CD4-positive, alpha-beta T cell treated with Interferon gamma for 1 hour (primary cell): ENCODE results near the gene KDR.

Experiments used
- DNase-seq: peaks from one replicate; pipeline ENCODE4 v3.0.0-alpha.2; 2020

Gene KDR

DNA sequence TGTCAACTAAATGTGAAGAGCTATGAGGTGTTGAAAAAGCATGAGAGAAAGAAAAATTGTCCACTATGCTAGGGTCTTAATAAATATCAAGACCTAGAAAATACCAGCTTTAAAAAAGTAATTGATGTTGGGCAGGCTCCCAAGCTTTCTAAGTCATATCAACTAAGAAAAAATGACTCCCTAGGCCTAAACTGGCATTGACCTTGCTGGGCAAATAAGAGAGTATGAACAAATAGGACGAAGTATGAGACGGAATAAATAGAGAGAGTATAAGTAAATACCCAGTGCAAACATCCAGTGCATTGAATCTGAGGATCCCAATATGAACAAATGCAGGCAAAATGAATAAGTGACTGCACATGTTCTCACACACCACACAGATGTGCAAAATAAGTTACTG is 3.2 kb downstream of the KDR start:
- DNase-seq = no peak

DNA sequence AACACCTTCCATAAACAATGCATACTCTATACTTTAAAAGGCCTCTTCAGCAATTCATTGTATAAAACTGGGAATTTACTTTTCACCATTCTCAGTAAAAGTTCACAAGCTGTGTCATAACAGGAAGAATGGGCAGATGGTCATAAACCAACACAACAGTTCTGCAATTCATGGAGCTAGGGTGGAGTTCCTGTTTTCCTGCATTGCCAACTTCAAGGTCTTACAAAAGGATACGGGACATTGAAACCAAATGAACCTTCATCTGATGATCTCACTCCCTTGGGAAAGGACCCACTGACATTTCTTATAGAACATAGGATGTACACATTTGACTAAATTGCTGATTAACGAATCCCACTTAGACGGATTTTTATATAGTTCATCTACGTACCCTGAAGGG is 4.1 kb downstream of the KDR start:
- DNase-seq = no peak

DNA sequence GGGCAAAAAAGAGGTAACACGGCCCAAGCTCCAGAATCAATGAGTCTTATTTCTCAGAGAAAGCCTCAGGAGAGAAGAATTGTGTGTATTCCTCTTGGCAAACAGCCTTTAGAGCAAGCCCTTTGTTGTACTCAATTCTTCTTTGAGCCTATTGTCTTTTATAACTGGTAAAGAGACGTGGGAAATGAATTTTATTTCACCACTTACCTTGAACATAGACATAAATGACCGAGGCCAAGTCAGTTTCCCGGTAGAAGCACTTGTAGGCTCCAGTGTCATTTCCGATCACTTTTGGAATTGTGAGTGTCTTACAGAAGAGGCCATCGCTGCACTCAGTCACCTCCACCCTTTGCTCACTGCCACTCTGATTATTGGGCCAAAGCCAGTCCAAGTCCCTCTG is 7.0 kb downstream of the KDR start:
- no peak for DNase-seq

DNA sequence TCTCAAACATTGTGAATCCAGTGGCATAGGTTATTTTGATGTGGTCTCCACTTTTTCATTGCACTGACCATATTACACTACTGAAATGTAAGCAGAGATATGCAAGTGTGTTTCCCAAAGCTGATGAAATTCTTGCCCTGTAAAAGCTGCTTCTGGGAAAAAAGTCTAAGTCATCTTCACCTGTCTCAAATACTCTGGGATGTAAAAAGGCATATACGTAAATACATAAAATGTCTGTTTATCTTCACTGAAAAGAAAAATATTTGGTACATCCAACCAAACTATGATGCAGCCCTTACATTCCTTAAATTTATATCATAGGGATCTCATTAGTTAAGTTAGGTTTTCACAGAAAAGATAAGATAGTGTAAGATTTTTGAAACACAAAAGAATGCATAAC is 7.9 kb downstream of the KDR start:
- no peak for DNase-seq

DNA sequence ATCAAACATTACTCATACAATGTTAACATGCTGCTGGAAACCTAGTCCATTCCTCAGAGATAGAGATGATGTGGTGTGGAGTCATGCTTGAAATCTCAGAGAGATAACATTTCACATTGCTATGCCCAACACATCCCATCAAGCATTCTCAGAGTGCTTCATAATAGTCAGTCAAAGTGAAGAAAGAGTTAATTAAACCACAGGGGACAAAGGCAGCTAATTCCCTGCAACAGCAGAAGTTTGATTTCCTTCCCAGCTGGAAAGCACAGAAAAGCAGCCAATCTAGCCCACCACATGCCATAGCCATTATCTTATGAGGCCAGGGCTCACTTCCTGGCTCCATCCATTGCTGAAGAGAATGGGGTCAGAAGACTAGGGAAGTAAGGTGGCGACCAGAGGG is 8.9 kb downstream of the KDR start:
- DNase-seq = no peak

DNA sequence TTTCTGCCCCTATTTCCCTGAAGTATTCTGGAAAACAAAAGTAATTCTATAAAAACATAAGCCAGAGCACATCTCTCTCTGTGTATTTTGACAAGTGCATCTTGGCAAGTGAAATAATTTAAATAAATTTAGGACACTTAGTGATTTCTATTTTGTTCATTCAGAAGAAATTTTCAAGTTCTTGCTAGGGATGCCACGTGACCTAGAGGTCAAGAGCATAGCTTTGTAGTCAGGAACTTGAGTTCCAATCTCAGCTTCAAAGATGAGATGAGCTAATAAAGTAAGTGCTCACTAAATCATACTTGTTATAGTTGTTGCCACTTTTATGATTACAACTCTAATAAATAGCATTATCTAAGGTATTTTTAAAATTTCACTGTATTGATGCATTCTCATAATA is 13.8 kb downstream of the KDR start:
- no peak for DNase-seq

DNA sequence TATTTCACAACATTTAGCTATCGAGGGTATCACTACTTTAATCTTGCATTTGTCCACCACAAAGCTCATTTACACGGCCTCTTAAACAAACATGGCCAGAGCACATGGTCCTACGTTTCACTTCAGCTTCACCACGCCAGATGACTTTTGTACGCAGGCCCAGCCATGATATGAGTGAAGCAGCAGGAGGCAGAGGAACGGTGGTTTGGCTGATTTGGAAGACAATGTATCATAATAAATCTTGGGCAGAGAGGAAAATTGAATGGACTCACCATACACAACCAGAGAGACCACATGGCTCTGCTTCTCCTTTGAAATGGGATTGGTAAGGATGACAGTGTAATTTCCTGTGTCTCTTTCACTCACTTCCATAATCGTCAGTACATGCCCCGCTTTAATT is 15.3 kb downstream of the KDR start:
- no peak for DNase-seq

DNA sequence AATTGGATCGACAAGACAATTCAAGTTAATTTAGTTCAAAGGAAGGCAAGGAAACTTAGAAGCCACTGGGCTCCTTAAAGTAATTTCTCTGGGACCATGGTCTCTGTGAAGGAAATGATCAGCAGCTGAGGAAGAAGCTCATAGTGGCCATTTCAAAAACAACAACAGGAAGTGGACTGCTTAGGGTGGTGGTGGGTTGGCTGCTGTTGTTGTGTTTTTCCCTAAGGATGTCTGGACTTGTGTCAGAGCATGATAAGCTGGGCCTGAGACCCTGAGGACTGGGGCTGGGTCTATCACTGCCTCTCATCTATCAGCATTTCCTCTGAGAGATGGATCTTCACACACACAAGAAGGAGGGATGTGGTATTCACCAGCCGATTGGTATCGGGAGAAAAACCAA is 18.3 kb downstream of the KDR start:
- no peak for DNase-seq

DNA sequence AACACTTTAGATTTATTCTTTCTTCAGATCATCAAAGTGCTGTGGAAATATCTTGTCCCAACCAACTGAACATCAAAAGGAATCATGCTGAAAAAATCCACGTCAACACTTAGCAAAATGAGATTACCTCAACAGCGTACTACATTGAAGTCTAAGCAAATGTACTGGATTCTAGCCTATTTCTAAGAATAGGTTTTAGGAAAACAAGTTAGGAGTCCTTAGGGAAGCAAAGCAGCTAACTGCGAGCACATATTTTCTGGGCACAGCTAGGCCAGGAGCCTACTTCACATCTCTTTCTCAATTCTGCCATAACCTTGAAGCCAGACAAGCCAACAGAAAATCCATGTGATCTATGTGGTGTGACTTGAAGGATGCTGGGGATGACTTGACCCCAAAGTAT is 22.2 kb downstream of the KDR start:
- DNase-seq = no peak

DNA sequence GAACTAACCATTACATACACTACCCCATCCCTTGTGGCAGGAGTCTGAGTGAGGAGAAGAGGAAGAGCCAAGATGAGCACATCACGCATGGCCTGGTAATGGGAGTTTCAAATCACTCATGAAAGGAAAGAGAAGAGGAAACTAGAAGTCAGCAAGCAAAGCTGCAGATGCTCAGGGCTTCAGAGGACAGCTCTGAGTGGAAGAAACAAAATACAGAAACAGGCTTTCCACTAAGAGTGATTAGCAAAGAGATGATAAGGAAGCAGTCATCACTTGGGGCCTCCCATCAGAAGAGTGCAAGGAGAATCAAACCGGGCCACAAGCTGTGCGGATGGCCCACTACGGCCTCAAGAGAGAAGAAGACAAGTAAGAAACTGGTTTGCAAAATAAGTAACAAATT is 25.6 kb downstream of the KDR start:
- DNase-seq = no peak

DNA sequence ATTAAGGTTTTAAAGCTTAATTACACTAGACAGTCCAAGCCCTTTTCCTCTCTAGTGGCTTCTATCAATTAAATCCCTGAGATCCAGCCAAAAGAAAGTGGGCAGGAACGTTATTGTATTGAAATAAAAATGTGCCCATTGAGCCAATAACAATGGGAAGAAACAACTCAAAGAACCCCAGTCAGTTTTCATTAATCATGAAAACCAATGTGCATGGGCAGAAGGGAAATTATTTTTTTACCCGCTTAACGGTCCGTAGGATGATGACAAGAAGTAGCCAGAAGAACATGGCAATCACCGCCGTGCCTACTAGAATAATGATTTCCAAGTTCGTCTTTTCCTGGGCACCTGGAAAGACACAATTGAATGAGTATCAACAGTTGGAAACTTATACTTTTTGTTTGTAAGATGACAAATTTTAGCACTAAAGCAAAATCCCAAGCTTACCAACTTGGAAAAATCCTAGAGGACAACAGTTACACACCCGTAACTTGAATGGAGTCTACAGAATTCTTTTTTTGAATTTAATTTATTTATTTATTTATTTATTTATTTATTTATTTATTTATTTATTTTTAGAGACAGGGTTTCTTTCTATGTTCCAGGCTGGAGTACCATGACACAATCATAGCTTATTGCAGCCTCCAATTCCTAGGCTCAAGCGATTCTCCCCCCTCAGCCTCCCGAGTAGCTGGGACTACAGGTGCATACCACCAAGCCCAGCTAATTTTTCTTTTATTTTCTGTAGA is 26.8 kb downstream of the KDR start:
- DNase-seq = no peak

DNA sequence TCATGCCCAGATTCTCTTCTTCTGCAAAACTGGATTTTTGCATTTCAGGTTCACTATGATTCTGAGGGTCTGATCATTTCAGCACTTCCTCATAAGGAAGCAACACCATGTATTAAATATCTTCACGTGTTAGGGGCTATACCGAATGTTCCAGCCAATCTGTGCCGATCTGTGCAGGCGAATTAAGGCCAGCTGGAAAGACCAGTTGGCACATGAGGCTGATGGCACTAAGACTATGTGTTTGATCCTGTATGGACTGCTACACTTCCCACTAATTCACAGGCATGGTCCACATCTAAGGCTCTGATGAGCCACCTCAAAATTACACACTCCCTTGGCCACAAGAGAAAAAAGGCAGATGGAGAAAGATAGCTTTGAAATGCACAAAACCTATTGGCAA is 28.8 kb downstream of the KDR start:
- DNase-seq = no peak

DNA sequence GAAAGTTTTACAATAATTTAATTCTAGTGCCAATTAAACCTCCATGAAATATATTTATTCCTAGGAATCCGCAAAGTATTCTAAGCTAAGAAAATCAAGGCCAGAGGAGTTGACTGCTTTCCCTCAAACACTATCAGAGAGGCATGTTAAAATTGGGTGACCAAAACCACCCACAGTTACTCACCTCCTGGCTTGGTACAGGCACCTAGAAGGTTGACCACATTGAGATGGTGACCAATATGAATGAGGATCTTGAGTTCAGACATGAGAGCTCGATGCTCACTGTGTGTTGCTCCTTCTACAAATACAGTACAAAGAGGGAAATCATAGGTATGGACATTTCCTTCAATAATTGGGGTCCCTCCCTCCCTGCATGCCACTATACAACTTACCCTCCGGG is 29.4 kb downstream of the KDR start:
- DNase-seq = no peak

DNA sequence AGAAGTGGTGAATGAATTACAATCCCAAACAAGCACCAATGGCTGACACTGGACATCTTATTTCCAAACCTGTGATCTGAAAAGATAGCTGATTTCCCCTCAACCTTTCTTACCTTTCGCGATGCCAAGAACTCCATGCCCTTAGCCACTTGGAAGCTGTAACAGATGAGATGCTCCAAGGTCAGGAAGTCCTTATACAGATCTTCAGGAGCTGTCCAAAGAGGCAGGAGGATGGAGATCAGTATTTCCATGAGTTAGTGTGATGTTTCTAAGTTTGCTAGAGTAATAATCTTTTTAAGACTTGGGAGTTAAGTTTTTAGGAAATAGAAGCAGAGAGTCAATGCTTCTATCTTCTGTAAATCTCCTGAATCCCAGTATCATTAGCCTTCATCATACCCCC is 32.9 kb downstream of the KDR start:
- DNase-seq = no peak

DNA sequence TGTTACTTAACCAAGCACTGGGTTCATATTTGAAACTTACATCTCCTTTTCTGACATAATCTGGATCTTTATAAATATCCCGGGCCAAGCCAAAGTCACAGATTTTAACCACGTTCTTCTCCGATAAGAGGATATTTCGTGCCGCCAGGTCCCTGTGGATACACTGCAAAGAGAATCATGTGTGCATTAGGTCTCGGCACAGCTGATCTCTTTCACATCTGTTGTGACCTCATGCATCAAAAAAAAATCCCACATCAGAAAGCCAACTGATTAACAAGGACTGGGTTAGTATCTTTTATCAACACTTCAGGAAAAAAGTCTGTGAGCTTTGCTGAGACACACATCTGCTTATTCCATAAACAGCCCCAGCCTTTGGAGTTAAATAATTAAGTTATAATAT is 35.5 kb downstream of the KDR start:
- no peak for DNase-seq

DNA sequence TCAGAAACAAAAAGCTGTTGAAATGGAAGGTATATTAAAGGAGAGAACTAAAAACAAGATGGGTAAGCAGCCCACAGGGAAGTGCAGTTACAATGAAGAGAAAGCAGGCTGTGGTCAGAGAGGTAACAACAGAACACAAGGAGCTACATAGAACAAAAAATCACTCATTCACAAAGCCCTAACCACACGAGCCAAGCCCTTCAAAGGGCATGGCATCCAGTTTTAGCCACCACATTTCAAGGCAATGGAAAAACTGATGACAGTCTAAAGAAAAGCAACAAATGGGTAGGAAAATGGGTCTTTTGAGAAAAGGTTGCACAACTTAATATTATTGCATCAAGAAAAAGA is 37.5 kb downstream of the KDR start:
- DNase-seq = no peak

DNA sequence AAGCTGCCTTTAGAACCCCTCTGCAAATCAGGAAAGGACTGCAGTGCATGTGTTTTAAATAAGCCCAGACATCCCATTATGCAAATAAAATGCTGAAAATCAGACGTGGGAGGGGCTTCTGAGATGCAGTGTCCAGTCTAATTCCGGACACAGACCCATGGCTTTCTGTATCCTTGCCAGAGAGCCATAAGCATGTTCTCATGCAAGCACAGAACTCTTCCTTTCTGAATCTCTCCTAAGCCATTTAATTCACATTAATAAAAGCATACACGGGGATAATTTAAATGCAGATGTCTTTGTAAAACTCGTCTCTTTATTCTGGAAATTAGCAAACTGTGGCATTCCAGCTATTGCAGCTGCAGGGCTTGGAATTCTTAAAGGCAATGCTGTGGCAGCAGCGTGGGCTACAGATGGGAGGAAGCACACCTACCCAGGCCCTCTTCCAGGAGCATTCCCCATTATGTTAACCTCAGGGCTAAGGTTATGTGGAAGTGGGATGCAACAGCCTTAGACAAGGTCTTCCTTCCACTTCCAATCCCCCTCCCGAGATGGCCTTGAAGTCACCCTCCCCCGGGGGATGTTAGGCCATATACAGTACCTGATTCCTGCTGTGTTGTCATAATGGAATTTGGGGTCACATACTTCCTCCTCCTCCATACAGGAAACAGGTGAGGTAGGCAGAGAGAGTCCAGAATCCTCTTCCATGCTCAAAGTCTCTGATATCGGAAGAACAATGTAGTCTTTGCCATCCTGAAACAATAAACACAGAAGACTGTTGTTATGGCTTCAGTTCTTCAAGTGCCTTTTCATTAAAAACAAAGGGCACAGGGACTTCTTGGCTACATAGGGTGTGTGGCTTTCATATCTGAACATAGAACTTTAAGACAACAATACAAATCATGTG is 38.1 kb downstream of the KDR start:
- DNase-seq = no peak

DNA sequence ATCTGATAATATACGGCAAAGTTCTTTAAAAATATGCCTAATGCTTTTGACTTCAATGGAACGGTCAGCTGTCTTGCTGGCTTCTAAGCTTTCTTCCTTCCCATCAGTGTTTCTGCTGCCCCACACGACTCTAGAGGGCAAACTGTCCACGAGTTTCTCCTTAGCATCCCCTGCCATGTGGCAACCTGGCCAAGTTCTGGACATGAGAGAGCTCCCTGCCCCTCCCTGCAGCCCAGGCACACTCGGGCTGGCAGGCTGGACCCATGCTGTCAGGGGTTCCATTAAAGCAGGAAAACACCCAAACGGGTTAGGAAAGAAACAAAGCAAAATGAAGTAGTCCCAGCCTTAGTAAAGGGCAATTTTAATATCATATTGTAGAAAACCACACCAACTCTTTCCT is 38.8 kb downstream of the KDR start:
- DNase-seq = no peak

DNA sequence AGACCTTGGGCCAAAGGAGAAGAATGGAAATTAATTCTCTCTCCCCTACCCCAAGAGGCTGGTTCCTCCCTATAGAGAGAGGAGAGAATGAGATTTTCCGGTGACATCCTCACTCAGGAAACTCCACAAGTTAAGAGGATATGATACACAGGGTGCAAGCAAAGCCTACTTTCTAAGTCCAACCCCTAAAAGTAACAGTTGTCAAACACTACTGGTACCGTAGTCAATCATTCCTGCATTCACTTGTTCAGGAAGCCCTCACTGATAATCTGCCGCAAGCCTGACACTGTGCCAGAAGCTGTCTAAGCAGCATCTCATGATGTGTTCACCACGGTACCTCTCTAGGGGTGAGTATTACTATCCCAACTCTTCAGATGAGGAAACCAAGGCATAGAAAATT is 41.7 kb downstream of the KDR start:
- DNase-seq = no peak

DNA sequence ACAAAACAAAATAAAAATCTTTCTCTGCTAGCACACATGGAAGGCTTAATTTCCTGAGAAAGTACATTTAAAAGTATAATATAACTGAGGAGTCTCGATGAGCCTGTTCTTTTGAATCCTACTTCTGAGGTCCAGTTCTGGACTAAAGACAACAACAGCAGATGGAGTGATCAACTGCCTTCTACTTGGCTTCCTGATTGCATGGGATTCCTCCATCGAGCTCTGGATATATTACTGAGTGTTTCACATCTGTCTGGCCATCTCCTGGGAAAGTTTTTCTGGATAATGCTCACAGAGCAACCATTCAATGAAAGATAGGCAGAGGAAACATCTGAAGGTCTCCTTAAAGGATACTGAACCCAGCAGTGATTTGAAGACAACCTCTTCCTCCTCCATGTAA is 42.6 kb downstream of the KDR start:
- no peak for DNase-seq

DNA sequence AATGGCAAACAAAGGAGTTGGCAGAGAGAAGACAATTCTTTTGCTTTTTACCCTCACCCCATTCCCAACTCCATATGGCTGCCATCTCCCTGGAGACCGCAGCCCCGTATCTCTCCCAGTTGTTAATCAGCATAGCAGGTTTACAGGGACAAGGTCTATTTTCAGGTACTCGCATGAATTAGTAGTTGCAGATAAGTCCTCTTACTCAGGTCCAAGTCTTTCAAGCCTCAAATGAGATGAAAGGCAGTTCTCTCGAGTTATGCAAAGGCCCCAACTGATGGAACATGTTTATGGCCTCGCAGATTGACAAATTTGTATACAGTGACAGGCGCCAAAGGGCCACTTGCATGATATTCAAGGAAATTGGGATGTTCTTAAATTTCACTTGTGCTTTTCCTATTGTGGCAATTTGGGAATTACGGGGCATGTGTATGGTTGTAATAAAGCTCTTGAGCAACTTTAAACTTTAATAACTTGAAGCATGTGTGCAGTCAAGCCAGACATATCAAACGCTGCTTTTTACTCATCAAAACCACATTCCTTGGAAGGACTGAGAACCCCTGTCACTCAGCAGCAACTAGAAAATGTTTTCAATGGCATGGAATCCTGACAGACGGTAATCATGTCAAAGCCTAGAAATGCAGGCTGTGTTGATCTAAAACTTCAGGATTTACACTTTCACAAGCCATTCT is 45.1 kb downstream of the KDR start:
- no peak for DNase-seq

DNA sequence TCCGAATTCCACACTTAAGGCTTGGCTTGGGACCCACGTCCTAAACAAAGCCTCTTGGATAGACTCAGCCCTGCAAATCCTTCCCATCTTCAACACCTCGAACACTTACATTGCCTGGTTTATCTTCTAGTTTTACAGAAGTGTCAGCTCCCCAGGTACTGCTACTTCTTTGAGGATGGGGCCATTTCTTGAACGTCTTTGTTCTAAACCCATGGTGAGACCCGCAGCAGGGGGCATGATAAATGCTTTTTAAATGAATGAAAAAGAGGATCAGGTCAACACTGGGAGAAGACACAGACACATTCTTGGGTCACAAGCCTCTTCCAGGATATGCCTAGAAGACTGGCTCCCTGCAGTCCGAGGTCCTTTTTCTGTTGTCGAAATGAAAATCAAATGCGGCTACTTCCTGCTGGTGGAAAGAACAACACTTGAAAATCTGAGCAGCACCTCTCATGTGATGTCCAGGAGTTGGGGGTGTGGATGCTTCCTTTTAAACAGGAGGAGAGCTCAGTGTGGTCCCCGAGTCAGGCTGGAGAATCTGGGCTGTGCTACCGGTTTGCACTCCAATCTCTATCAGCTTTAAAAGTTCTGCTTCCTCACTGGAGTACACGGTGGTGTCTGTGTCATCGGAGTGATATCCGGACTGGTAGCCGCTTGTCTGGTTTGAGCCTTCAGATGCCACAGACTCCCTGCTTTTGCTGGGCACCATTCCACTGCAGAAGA is 45.8 kb downstream of the KDR start:
- DNase-seq = no peak

DNA sequence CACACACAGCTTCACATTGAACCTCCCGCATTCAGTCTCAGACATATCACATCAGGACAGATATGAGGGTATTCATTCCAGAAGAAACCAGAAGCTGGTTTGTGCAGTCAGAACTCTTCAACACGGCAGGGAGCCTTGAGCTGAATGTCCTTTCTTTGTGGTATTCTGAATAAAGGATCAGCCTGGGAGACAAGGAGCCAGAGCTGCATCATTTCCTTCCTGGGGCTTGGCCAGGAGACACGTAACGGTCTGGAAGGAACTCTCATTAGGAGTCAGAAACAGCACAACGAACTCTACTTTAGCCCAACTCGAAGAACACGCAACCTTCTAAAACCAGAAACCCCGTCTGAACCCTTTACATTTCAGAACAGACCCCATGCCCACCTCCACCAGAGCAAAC is 46.4 kb downstream of the KDR start:
- no peak for DNase-seq
